ENCODE results near the gene CNN2.
"Not testable (repeated sequence)": the region's sequence is repeated elsewhere in the genome, so short reads cannot be mapped to it uniquely, and the experiment has no call there.

CNN2 gene

GRCh38 chr19:1012334-1012733 lies 14.1 kb upstream of the CNN2 start:
- DNase-seq: no peak

GRCh38 chr19:1013218-1013617 lies 13.2 kb upstream of the CNN2 start:
- DNase-seq: no peak

DNA sequence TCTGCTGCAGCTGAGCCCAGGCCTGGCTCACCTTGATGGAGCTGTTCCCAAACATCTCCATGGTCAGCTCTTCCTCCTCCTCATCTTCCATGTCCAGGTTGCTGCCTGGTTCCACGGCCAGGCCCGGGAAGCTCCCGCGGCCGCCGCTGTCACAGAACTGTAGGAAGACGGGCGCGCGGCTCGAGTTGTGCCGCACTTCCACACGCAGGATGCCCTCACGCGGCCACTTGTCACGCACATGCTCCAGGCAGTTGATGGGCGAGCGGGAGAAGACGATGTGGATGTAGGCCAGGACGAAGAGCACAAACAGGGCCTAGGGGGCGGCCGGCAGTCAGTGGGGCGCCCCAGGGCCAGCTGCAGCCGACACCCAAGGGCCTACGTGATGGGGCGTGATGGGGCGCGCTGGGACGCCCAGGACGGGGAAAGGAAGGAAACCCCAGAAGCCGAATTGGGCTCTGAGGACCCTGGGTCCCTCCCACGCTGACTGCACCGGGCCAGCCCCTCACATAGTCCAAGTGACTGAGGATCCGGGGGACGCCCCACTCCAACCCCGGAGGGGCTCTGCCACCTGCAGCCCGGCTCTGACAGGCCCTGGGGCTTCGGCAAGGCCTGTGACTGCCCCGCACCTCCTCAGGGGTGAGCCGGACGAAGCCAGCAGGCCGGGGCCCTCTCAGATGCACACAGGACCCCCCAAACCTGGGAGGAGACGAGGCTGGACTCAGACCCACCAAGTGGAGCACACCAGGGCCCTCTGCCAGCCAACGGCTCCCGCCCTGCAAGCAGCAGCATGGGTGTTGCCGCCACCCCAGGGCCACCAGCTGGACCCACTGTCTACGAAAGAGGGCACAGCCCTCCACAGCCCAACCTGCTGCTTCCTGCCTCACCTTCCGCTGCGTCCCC lies 12.0 kb upstream of the CNN2 start:
- no peak for DNase-seq

GRCh38 chr19:1015061-1015781 lies 11.2 kb upstream of the CNN2 start:
- DNase-seq: no peak

DNA sequence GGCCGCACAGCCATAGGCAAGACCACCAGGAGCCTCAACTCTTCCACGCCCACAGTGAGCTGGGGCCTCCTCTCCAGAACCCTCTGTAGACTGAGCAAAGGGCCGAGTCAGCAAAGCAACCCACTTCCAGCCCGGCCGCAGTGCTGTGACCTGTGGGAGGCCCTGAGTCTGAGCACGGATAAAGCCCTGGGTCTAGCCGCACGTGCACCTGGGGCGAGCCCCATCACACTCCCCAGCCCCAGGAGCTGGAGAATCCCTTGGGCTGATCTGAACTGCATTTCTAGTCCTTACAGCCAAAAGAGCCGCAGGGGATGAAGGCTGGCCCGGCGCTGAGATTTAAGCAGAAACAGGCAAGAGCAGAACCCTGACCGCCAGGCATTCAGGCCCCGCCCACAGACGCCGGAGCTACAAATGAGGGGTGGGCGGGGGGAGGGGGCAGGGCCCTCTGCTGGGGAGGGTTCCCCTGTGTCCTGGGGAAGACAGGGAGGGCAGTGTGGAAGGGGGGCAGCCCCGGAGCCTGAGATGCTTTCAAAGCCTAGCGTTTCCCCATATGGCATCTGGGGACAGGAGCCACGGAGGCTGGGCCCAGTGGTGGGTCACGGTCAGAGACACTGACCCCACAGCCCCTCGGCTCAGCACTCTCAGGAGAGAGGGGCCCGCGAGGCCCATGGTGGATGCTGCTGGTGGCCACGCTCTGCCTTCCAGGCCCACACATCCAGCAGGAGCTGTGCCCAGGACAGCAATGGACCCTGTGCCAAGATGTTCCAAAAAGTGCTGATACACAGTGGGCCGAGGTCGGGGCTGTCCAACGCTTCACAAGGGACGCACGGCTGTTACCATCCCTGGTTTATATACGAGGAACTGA lies 10.4 kb upstream of the CNN2 start:
- DNase-seq: no peak

DNA sequence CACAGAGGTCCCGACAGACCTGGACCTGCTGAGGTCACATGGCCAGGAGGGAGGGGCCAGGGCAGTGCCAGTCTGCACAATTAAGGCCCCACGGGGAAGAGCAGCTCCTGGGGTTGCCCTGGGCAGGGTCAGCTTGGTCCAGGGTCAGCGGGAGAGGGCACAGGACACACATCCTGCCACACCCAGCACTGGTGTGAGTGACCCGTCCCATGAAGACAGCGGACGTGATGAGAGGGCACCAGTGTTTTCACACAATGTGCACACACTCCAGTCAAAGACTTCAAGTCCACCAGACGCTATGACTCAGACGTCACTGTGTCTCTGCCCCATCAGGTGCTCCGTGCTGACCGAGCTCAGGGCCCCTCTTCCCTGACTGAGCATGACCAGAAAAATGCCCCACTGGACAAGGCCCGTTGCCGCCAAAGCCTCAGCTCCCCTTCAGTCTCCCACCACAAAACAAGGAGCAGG lies 9.7 kb upstream of the CNN2 start:
- DNase-seq: no peak

DNA sequence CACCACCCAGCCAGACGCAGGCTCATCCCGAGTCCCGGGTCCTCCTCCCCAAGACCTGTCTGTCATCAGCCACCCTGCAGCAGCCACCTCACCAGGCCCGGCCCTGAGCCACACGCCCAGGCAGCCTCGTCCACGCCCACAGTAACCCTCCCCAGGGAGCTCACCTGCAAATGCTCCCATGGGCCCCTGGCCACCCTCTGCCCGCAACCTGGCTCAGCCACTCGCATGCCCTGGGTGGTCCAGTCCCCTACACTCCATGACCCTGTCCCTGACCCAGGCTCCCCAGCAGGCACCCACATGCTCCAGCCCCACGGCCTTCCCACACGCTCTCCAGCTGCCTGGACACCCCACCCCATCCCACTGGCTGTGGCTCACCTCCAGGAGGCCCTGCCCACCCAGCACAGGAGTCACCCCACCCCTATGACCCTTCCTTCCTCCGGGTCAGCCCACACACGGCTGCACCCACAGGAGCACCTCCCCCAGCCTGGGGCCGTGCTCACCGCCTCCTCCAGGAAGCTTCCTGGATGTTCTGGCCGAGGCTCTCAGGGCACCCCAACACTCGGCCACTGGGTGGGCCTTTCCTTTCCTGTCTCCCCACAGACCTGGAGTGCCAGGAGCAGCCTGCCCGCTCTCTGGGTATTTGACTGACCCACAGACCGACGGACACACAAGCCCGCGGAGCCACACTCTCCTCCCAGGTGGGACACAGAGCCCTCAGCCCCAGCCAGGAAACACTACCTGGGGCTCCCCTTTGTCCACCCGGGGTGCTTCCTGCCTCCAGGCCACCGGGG lies 9.1 kb upstream of the CNN2 start:
- no peak for DNase-seq

DNA sequence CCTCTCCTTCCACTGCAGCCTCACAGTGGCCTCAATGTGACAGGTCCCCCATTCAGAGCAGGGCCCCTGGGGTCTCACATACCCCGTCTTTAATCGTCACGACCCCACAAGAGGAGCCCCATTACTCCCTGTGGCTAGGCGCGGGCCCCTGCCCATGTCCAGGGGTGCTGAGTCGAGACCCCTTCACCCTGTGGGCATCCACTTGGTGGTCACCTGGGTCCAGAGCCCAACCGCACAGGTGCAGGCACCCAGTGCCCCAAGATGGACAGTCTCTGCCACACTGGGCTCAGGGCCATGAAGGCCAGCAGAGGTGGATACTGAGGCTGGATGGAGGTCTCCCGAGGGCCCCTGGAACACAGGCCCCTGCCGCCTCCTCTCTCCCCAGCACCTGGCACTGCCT lies 8.5 kb upstream of the CNN2 start:
- DNase-seq: no peak

DNA sequence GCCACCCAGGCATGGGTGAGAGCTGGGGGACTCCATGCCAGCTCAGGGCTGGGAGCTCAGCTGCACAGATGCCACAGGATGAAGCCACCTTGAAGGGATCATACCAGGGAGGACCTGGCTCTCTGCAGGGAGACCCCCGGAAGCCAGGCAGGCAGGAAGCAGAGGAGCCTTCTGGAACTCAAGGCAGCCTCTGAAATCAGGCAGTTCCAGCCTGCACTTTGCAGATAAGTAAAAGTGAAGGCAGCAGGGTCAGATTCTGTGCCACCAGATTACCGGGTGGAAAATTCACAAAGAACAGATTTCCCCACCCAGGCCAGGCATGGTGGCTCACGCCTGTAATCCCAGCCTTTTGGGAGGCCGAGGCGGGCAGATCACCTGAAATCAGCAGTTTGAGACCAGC lies 8.0 kb upstream of the CNN2 start:
- no peak for DNase-seq

DNA sequence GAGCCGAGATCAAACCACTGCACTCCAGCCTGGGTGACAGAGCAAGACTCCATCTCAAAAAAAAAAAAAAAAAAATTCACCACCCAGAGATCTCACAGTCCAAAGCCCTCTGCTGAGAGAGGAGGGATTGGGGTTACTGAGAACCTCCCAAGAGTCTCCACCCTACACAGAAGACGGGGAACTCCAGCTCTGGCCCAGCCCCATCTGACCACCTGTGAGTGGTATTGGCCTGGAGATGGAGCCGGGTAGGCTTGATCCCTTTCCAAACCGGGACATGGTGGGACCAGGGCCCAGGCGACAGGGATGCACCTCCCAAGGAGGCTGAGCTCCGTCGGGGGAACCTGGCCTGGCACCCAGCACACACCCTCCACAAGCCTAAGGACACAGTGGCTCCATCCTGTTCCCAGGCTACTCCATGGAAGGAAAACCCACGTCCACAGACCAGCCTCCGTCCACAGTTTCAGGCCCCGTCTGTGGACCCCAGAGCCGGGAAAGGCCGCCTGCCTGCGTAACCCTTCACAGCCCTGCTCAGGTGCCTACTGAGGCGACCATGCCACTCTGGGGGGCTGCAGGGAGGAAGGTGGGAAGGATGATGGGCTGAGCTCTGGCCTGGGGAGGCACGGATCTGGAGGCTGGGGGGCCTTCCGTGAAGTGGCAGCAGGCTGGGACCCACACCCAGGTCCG lies 7.3 kb upstream of the CNN2 start:
- no peak for DNase-seq

DNA sequence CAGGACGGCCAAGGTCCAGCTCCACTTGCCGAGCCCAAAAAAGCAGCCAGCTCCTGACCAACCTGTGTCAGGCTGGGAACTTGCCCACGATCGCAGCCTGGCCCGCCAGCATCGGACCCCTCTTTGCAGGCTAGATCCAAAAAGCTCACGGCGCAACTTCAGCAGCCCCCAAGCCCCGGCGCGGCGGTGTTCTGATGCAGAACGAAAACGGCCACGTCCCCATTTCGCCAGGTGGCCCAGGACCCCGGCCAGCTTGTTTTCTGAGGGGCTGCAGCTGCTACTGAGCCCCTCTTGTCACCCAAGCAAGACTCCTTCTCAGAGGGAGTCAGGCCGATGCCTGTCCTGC lies 6.8 kb upstream of the CNN2 start:
- no peak for DNase-seq

- DNase-seq: no peak
Observed at GRCh38 chr19:1019980-1020867, 6.2 kb upstream of the CNN2 start.

- DNase-seq: peak; percentile 93 to 94
Observed at GRCh38 chr19:1020868-1021425, 5.5 kb upstream of the CNN2 start, which contains the start of gene TMEM259. Gene TMEM259, minus strand, starts transcription at chr19:1021123. Its CDS starts 127 bp downstream, at chr19:1020996.

GRCh38 chr19:1023883-1024188 lies 2.6 kb upstream of the CNN2 start:
- DNase-seq: not testable (repeated sequence)

GRCh38 chr19:1025080-1025479 lies 1.3 kb upstream of the CNN2 start:
- not testable (repeated sequence) for DNase-seq

GRCh38 chr19:1026783-1027649 lies 608 bp downstream of the CNN2 start:
- peak in 1 of 2 experiments; percentile 12 for DNase-seq

GRCh38 chr19:1027650-1028061 lies 1.2 kb downstream of the CNN2 start:
- no peak for DNase-seq

- peak; percentile 17 to 19 for DNase-seq
Observed at GRCh38 chr19:1028062-1028926, 1.9 kb downstream of the CNN2 start.

Data from AML-193 (cell line).